GM12864 (cell line): ENCODE measurements around the gene POT1.

Experiments
- DNase-seq: peaks from one replicate; pipeline ENCODE4 v3.0.0-alpha.2; 2011; ENCODE audit warnings: low read depth
- H3K4me3 ChIP-seq: 2 replicates; pipeline ENCODE4 v1.5.1; 2011; ENCODE audit warnings: mild to moderate bottlenecking, low read depth, low read length, control low read depth
- CTCF ChIP-seq: IDR thresholded peaks from 2 replicates; pipeline ENCODE4 v1.5.1; 2011; ENCODE audit warnings: low read depth, mild to moderate bottlenecking, moderate library complexity, low read length, control low read depth, inconsistent platforms; ENCODE audit errors: missing control alignments

The POT1 gene

GRCh38 chr7:124792696-124793095, 136.9 kb downstream of the POT1 start:
- no peak for TF ChIP-seq CTCF
- no peak for DNase-seq
- no peak overlapping the region for H3K4me3 ChIP-seq

- no peak overlapping the region for H3K4me3 ChIP-seq
- no peak for TF ChIP-seq CTCF
- no peak for DNase-seq
Measured at GRCh38 chr7:124792002-124792401, 137.6 kb downstream of the POT1 start.

DNA sequence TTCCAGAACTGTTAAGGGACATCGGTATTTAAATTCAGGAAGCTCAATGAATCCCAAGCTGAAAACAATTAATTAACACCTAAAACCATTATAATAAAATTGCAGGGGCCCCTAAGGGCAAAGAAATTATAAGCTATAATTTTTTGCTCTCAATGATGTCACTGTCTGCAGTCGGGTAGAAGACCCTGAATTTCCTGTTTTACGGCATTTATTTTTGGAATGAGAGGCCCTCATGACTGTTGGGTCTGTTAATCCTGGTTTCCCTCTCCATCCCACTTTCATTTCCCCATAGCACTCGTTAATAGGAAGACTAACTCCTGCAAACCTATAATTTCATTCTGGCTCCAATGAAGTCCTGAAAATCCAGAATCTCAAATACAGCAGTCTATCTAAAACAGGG, 138.2 kb downstream of the POT1 start:
- no peak for TF ChIP-seq CTCF
- DNase-seq: no peak
- no peak overlapping the region for H3K4me3 ChIP-seq

DNA sequence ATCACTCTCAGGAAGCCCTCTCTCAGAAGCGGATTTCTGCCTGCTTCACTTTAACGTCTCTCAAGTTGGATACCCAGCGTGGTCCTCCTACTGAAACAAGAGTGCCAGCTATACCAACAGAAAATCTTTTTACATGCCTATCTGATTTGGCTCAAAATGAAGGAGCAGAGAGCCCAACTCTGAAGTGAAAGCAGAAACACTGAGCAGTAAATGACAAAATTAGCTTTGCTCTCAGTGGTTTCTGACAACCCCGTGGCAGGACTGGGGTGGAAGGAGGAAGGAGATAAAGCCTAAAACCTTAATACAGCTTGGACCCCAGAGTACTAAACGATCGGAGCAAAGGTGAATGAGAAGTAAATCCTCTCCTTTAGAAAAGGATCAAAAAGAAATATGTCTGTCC, 139.0 kb downstream of the POT1 start:
- H3K4me3 ChIP-seq: no peak overlapping the region
- no peak for TF ChIP-seq CTCF
- DNase-seq: no peak

GRCh38 chr7:124785994-124786393, 143.6 kb downstream of the POT1 start:
- H3K4me3 ChIP-seq: no peak overlapping the region
- DNase-seq: no peak
- no peak for TF ChIP-seq CTCF

GRCh38 chr7:124784879-124785818, 144.5 kb downstream of the POT1 start:
- DNase-seq: peak; percentile 12
- H3K4me3 ChIP-seq: no peak overlapping the region
- TF ChIP-seq CTCF: peak; percentile 80

DNA sequence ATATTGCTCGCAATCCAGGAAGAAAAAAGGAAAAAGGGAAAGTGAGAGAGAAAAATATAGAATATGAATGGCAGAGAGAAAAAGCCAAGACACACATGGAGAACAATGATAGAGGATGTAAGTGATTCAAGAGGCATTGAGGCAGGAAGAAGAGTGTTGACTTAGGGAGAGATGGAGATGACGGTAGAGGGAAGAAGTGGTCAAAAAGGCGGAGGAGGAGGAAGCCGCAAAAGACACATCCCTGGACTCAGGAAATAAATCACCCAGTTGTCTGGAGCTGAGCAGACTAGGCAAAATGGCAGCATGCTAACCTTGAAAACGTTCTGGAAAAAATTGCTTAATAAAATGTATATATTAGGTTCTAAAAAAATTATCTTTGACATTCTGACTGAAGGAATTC, 146.4 kb downstream of the POT1 start:
- TF ChIP-seq CTCF: no peak
- H3K4me3 ChIP-seq: no peak overlapping the region
- DNase-seq: no peak
